HepG2 (cell line): ENCODE results near the gene COPS6. TPM values are rescaled to one million over a fixed set of nuclear protein-coding genes. Genes with fewer than 3 reads are reported as not detected.

Source experiments
- ASH2L ChIP-seq: fragments of 300-600, 200-600 bp; sonication (generic); IDR thresholded peaks from 2 replicates; pipeline ENCODE4 v1.7.0; 2017; ENCODE audit warnings: low read depth, mild to moderate bottlenecking, moderate library complexity, mixed read lengths, low read length; ENCODE audit not compliant: insufficient read length
- ATF7 ChIP-seq, 2 experiments: fragments of 450-650 bp in 1 of 2; sonication (generic) in 1 of 2; formaldehyde crosslinking in 1 of 2; IDR thresholded peaks; 2 replicates each; pipeline versions ENCODE4 v1.4.0 to v1.6.1; 2016 to 2020; ENCODE audit warnings: antibody characterized with exemption in 1 of 2, mild to moderate bottlenecking in 1 of 2, missing genetic modification reagents in 1 of 2
- CHD4 ChIP-seq: fragments of 200-600 bp; sonication (generic); IDR thresholded peaks from 2 replicates; pipeline ENCODE4 v1.7.0; 2017; ENCODE audit warnings: mild to moderate bottlenecking, low read length, borderline replicate concordance
- FUBP1 ChIP-seq: sonication (generic); formaldehyde crosslinking; IDR thresholded peaks from 2 replicates; pipeline ENCODE4 v1.5.1; 2020; ENCODE audit warnings: missing genetic modification reagents, mild to moderate bottlenecking, borderline replicate concordance
- GLMP ChIP-seq: sonication (generic); formaldehyde crosslinking; IDR thresholded peaks from 2 replicates; pipeline ENCODE4 v1.9.0; 2021; ENCODE audit warnings: missing genetic modification reagents, mild to moderate bottlenecking, borderline replicate concordance
- HMGXB3 ChIP-seq: sonication (generic); formaldehyde crosslinking; IDR thresholded peaks from 2 replicates; pipeline ENCODE4 v1.4.0; 2020; ENCODE audit warnings: missing genetic modification reagents, borderline replicate concordance
- HNF4G ChIP-seq, 2 experiments: sonication (generic) in 1 of 2; formaldehyde crosslinking in 1 of 2; IDR thresholded peaks; 2 replicates each; pipeline versions ENCODE4 v1.4.0 to v1.6.1; 2011 to 2020; ENCODE audit warnings: borderline replicate concordance in 2 of 2, low read depth in 2 of 2, mild to moderate bottlenecking in 2 of 2, low read length in 1 of 2, missing genetic modification reagents in 1 of 2, moderate library complexity in 1 of 2
- IKZF1 ChIP-seq: fragments of 450-650 bp; IDR thresholded peaks from 2 replicates; pipeline ENCODE4 v1.7.1; 2016
- MED8 ChIP-seq: sonication (generic); formaldehyde crosslinking; IDR thresholded peaks from 2 replicates; pipeline ENCODE4 v1.8.1; 2023; ENCODE audit warnings: mild to moderate bottlenecking, missing genetic modification reagents; ENCODE audit not compliant: insufficient replicate concordance
- MNT ChIP-seq: fragments of 450-650 bp; IDR thresholded peaks from 2 replicates; pipeline ENCODE4 v1.6.1; 2016
- PHF20 ChIP-seq: sonication (generic); formaldehyde crosslinking; IDR thresholded peaks from 2 replicates; pipeline ENCODE4 v1.5.0; 2020; ENCODE audit warnings: mild to moderate bottlenecking, missing genetic modification reagents
- RFX1 ChIP-seq: fragments of 450-650 bp; IDR thresholded peaks from 2 replicates; pipeline ENCODE4 v1.6.1; 2017
- SAP130 ChIP-seq: IDR thresholded peaks from 2 replicates; pipeline ENCODE4 v1.6.1; 2016; ENCODE audit warnings: low read depth
- ZNF207 ChIP-seq: fragments of 450-650 bp; IDR thresholded peaks from 2 replicates; pipeline ENCODE4 v1.6.1; 2016; ENCODE audit warnings: antibody characterized with exemption, borderline replicate concordance
- ZNF367 ChIP-seq: sonication (generic); formaldehyde crosslinking; IDR thresholded peaks from 2 replicates; pipeline ENCODE4 v1.4.0; 2020; ENCODE audit warnings: missing genetic modification reagents, borderline replicate concordance
- ZNF7 ChIP-seq: IDR thresholded peaks from 2 replicates; pipeline ENCODE4 v1.6.1; 2016; ENCODE audit warnings: missing biosample characterization, missing genetic modification reagents
- ZNF83 ChIP-seq: sonication (generic); formaldehyde crosslinking; IDR thresholded peaks from 2 replicates; pipeline ENCODE4 v1.4.0; 2020; ENCODE audit warnings: missing genetic modification reagents, mild to moderate bottlenecking, borderline replicate concordance
- ZSCAN29 ChIP-seq: sonication (generic); formaldehyde crosslinking; conservative IDR thresholded peaks from 2 replicates; pipeline ENCODE4 v1.4.0; 2020; ENCODE audit warnings: mild to moderate bottlenecking, missing genetic modification reagents
- polyA plus RNA-seq, 8 experiments: library from polyadenylated mRNA; depleted of rRNA in 3 of 8; stranded (reverse) in 7 of 8; unstranded in 1 of 8; fragments of >200 nt; fragmentation: Illumina TruSeq in 4 of 8; extraction: Trizol in 4 of 8; gene quantifications; 2 replicates each; pipeline versions ENCODE4 v1.2.1 to v1.2.3, GENCODE V29; 2011 to 2016; ENCODE audit warnings: low read depth in 4 of 8, missing spikeins in 1 of 8, mixed read lengths in 1 of 8; ENCODE audit not compliant: insufficient read depth in 1 of 8
- total RNA-seq, 5 experiments: library from RNA; depleted of rRNA; stranded (reverse); fragments of >200 nt; fragmentation: Illumina TruSeq; extraction: Trizol; gene quantifications; 2 replicates each; pipeline ENCODE4 v1.2.3, GENCODE V29; 2016; ENCODE audit warnings: low read depth in 1 of 5

COPS6 gene
- total and polyA plus RNA-seq, 2 of the 13 experiments (the other 11 are each of a cell fraction or from before 2014, with no cell fraction given), result 33.4 to 117 TPM

- TF ChIP-seq HMGXB3 (CRISPR knock-in tag) (peak; percentile 35; the same call in 1 of the 2 replicates), GLMP (CRISPR knock-in tag) (no peak), RFX1 (no peak), ZNF207 (no peak), SAP130 (peak; percentile 87), ZNF7 (CRISPR knock-in tag) (no peak), ASH2L (peak; percentile 74), ATF7 (IDR thresholded peaks at IDR 0.05) (no peak), ATF7 (CRISPR knock-in tag; IDR thresholded peaks at IDR 0.05) (no peak), MED8 (CRISPR knock-in tag) (no peak), ZNF83 (CRISPR knock-in tag) (no peak), HNF4G (IDR thresholded peaks at IDR 0.05; ENCODE audit: borderline replicate concordance, low read depth, low read length) (no peak), HNF4G (CRISPR knock-in tag; IDR thresholded peaks at IDR 0.05; ENCODE audit: borderline replicate concordance, low read depth) (no peak), ZNF367 (CRISPR knock-in tag) (0 out of 2 replicates have a peak, but pooled peaks have one; percentile 42), MNT (no peak), FUBP1 (CRISPR knock-in tag) (no peak), IKZF1 (no peak), CHD4 (no peak), ZSCAN29 (CRISPR knock-in tag) (no peak), PHF20 (CRISPR knock-in tag) (peak; percentile 86)
Measured at GRCh38 chr7:100049441-100050291, 39.1 kb upstream of the COPS6 start, which contains the start of gene ZSCAN21 (continued).
